Calu3 (cell line): ENCODE data around the gene WEE2. TPM values are rescaled to one million over a fixed set of nuclear protein-coding genes. Genes with fewer than 3 reads are reported as not detected.

Experiments used
- BruUV-seq: library from RNA; stranded (reverse); fragments of 400-500 nt; replicated peaks from 2 replicates; lab custom pipeline; 2021; lab: Mats Ljungman, UMichigan
- CTCF ChIA-PET: fragments of 300-600 bp; sonication (Branson Sonifier 250); formaldehyde crosslinking; loops from one replicate; lab custom pipeline; 2022; ENCODE audit warnings: antibody characterized with exemption; lab: Charles Lee
- DNase-seq: peaks from one replicate; pipeline ENCODE4 v3.0.0; 2022
- H3K27ac Mint-ChIP-seq: one replicate; pipeline ENCODE4 v1.8.0; 2022; ENCODE audit warnings: mixed read lengths; ENCODE audit not compliant: unreplicated experiment
- H3K27me3 Mint-ChIP-seq: one replicate; pipeline ENCODE4 v1.8.0; 2022; ENCODE audit warnings: mixed read lengths; ENCODE audit not compliant: unreplicated experiment
- H3K36me3 Mint-ChIP-seq: one replicate; pipeline ENCODE4 v1.8.0; 2022; ENCODE audit warnings: mild to moderate bottlenecking, moderate library complexity, mixed read lengths; ENCODE audit not compliant: insufficient read depth, unreplicated experiment
- H3K4me1 Mint-ChIP-seq: one replicate; pipeline ENCODE4 v1.8.0; 2022; ENCODE audit warnings: mild to moderate bottlenecking, low read depth, mixed read lengths; ENCODE audit not compliant: unreplicated experiment
- H3K4me3 Mint-ChIP-seq: one replicate; pipeline ENCODE4 v1.8.0; 2022; ENCODE audit warnings: mild to moderate bottlenecking, low read depth, moderate library complexity, mixed read lengths; ENCODE audit not compliant: unreplicated experiment
- H3K9me3 Mint-ChIP-seq: one replicate; pipeline ENCODE4 v1.8.0; 2022; ENCODE audit warnings: low read depth, mixed read lengths; ENCODE audit not compliant: unreplicated experiment
- intact Hi-C: fragments of 100-400 bp; cut with micrococcal nuclease; formaldehyde crosslinking; loops from one replicate; pipeline ENCODE4 v1.10.0; 2022; ENCODE audit not compliant: unreplicated experiment
- total RNA-seq: library from RNA; stranded (reverse); gene quantifications from 2 replicates; pipeline ENCODE4 v1.2.3, GENCODE V29; 2022
- TF ChIP-seq, protein P1 (sequence below): fragments of 200-600 bp; IDR thresholded peaks from one replicate; pipeline ENCODE4 v1.8.0; 2022; ENCODE audit warnings: antibody characterized with exemption; ENCODE audit not compliant: unreplicated experiment

WEE2 gene
- total RNA-seq, 1 experiment from 2014 or later, result not detected

DNA sequence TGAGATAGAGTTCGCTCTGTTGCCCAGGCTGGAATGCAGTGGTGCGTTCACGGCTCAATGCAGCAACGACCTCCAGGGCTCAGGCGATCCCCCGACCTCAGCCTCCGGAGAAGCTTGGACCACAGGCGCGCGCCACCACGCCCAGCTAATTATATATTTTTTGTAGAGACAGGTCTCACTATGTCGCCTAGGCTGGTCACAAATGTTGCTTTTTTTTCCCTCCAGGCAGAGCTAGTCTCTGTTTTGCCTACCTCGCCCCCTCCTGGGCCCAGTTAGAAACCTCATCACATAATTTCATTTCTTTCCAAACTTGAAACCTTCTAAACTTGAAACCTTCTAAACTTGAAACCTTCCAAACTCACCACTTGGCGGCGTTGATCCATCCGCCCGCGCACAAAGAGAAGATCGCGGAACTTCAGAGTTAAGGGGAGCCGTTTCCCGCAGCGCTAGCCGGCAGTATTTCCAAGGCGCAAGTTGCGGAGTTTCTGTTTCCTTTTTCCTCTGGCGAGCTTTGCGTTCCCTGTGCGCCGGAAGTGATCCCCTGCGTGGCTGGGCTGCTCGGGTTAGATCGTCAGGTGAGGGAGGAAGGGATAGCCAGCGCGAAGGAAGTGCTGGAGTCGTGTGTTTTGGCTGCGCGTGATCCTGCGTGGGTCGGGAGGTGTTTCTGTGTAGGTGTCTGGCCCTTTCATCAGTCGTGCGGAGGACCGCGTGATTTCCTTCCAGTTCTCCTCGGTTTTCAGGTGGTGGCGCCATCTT is 29.9 kb downstream of the WEE2 start, which contains the start of gene SSBP1:
Gene SSBP1, plus strand, starts transcription at position 523 of the 756 bp plus-strand sequence. CDS start 809 bp downstream, outside the sequence.
- BruUV-seq, result no TSS peak
- peaks cover 2% of the 10 kb centered on the region for H3K27me3 Mint-ChIP-seq
- DNase-seq, result peak; percentile 89
- H3K27ac Mint-ChIP-seq, result peak within 1 kb of the TSS; percentile 97
- H3K4me1 Mint-ChIP-seq, result peaks cover 32% of the 10 kb centered on the region
- H3K36me3 Mint-ChIP-seq, result peaks cover 44% of the 10 kb centered on the region
- CTCF ChIA-PET, result interaction anchor here (0.6 to 1.8 kb wide), 6 partner anchors 9 to 237 kb away, joined by 3 to 17 read pairs (median 6); no protein-coding TSS in a partner anchor
- intact Hi-C loops, result loop anchor here (1.0 kb wide), 2 partner anchors 75 to 84 kb away; no protein-coding TSS in a partner anchor
- H3K9me3 Mint-ChIP-seq, result no peaks in the 10 kb centered on the region
- TF ChIP-seq, protein P1, sequence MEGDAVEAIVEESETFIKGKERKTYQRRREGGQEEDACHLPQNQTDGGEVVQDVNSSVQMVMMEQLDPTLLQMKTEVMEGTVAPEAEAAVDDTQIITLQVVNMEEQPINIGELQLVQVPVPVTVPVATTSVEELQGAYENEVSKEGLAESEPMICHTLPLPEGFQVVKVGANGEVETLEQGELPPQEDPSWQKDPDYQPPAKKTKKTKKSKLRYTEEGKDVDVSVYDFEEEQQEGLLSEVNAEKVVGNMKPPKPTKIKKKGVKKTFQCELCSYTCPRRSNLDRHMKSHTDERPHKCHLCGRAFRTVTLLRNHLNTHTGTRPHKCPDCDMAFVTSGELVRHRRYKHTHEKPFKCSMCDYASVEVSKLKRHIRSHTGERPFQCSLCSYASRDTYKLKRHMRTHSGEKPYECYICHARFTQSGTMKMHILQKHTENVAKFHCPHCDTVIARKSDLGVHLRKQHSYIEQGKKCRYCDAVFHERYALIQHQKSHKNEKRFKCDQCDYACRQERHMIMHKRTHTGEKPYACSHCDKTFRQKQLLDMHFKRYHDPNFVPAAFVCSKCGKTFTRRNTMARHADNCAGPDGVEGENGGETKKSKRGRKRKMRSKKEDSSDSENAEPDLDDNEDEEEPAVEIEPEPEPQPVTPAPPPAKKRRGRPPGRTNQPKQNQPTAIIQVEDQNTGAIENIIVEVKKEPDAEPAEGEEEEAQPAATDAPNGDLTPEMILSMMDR, result peak; percentile 54
- peak within 1 kb of the TSS; percentile 94 for H3K4me3 Mint-ChIP-seq

DNA sequence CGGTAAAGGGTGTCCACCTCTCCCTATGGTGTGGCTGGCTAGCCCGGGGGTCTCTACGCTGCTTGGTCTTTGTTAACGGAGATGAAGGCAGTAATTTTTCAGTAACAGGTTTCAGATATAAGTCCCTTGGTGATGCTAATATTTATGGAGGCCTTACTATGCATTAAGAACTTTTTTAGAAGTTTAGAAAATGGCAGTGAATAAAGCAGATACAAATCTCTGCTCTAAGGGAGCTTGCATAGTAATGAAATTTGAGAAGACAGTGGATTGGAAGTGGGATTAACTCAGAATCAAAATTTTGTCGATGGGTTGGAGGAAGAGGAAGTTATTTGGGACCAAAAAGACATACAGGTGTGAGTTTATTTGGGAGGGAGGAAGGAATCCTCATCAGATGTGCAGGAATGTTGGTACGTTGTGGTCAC is 30.4 kb downstream of the WEE2 start:
- H3K27me3 Mint-ChIP-seq, result no peaks in the 10 kb centered on the region
- TSS peak; percentile 70 for BruUV-seq
- no peaks in the 10 kb centered on the region for H3K9me3 Mint-ChIP-seq
- TF ChIP-seq, protein P1, result no peak
- H3K4me3 Mint-ChIP-seq, result peak overlapping the region; percentile 94
- H3K36me3 Mint-ChIP-seq, result peaks cover 50% of the 10 kb centered on the region
- no peak for DNase-seq
- intact Hi-C loops, result loop anchor here (1.0 kb wide), 2 partner anchors 75 to 84 kb away; no protein-coding TSS in a partner anchor
- H3K27ac Mint-ChIP-seq, result peak overlapping the region; percentile 97
- peaks cover 32% of the 10 kb centered on the region for H3K4me1 Mint-ChIP-seq
- CTCF ChIA-PET, result interaction anchor here (0.6 to 1.8 kb wide), 6 partner anchors 8 to 236 kb away, joined by 3 to 17 read pairs (median 6); no protein-coding TSS in a partner anchor

DNA sequence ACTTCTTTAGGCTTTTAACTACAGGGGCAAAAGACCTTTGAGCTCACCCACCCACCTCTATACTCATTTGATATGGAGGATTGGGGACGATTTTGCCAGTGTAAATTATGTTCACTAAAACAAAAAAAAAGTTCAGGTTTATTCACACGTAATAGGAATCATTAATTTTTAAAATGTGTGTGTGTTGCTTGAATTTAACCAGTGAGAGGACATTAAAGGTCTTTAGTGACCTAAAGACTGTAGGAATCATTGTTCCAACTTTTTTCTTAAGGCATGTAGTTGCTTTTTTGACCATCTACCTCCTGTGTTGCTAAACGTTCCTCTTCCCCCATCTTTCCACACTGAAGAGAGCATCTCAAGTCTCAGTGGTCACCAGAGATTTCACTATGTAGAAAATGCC is 31.1 kb downstream of the WEE2 start:
- peak overlapping the region; percentile 68 for H3K27ac Mint-ChIP-seq
- DNase-seq, result no peak
- TF ChIP-seq, protein P1, result no peak
- no peaks in the 10 kb centered on the region for H3K27me3 Mint-ChIP-seq
- intact Hi-C loops, result no loop called here
- peaks cover 56% of the 10 kb centered on the region for H3K36me3 Mint-ChIP-seq
- H3K9me3 Mint-ChIP-seq, result no peaks in the 10 kb centered on the region
- H3K4me3 Mint-ChIP-seq, result peak overlapping the region; percentile 94
- no TSS peak for BruUV-seq
- H3K4me1 Mint-ChIP-seq, result peaks cover 32% of the 10 kb centered on the region
- CTCF ChIA-PET, result interaction anchor here (1.8 kb wide), 1 partner anchor 76 kb away, joined by 6 read pairs; no protein-coding TSS in a partner anchor

DNA sequence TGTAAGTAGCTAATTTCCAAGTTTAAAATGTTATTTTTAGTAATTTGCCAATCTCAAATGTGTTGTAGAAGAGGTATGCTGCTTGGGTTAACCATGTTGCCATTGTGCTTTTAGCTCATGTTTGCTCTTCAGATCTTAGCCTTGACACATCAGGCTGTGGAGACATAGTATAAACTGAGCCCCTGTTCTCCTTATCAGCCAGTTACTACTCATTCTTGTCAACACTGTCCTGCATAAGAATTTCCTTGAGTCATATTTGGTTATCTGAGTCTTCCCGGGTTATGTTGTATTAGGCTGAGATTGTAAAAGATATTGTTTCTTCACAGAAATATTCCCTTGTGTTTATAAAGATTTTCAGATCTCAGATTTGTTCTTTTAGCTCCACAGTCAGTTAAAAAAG is 34.1 kb downstream of the WEE2 start:
- Mint-ChIP-seq H3K27me3 (no peaks in the 10 kb centered on the region), H3K9me3 (no peaks in the 10 kb centered on the region), H3K27ac (no peak overlapping the region), H3K4me3 (no peak overlapping the region), H3K4me1 (peaks cover 32% of the 10 kb centered on the region), H3K36me3 (peaks cover 76% of the 10 kb centered on the region)
- CTCF ChIA-PET, result no interaction called here
- intact Hi-C loops, result no loop called here
- no peak for DNase-seq
- no TSS peak for BruUV-seq
- TF ChIP-seq, protein P1, result no peak
